Measurements from ENCODE around the gene SPOCK2.

Gene SPOCK2

DNA sequence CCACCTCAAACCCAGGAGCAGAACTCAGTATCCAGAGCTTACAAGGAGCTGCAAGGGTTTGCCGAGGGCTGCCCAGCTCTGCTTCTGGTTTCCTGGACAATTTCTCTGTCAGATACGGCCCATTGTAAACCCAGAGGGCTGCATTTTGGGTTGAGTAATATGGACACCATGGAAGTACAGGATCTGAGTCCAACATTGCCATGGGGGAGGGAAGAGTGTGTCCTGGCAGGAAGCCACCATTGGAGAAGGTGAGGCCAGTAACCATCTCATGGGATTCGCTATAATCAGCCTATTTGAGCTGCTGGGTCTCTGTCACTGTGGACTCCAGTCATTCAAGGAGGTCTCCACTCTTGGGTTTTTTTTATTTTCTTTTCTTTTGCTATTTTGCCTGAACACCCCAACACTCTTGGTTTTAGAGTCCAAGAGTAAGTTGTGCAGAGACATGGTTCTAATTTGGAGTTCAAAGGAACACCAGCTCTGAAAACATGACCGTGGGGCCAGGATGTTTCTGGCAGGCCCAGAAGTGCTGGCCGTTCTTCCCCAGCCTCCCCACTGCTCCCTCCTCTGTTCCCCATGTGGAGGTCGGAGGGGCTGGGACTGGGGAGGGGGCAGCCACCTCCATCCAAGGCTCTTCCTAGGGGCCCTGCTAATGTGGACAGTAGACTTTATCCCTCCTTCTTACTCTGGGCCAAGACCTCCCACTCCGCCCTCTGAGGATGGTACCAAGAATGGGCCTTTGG lies 77.9 kb downstream of the SPOCK2 start:
- DNase-seq (ENCODE audit: low read depth) = no peak

DNA sequence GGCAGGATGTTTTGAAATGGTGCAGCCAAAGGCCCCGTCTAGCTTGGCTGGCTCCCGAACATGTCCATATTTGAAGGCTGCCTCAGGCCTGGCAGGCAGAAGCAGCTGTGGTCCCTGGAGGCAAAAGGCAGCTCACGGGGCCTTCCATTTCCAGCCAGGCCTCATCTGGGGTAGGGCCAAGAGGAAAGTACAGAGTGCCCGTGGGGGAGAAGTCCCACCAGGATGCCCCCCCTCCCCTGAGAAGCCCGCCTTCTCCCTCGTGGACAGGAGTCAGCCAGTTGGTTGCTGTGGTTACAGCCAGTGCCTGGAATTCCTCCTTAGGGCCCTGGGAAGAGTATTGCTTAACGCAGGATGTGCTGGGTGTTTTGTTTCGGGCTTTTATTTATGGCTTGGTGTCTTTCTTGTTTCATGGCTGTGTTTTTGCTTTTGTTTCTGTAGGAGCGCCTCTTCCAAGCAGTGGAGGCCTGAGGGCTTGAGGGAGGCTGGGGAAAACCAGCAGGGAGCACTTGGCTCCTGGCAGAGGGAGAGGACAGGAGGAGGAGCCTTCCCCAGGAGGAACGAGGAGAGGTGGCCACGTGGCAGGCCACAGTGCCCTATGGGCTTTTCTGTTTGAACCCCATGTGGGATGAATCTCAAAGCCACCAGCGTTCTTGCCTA lies 78.8 kb downstream of the SPOCK2 start:
- DNase-seq (ENCODE audit: low read depth) = peak; percentile 98

DNA sequence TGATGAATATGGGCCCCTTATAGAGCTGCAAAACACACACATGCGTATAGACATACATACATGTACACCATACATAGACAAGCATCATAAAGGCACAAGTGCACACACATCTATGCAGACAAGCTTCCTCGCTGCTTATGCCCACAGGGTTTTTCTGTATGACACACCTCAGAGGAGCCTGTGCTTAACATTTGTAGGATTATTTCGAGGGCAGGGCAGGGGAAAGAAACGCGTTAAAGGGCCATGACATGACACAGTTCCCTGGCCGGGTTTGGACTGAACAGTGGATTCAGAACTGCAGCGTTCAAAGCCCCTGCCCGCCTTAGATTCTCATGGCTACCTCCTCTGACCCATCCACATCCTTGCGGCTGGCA lies 79.3 kb downstream of the SPOCK2 start:
- DNase-seq (ENCODE audit: low read depth) = no peak

All from GM04504 (cell line).